GM12892 (cell line): Measurements from ENCODE around the gene ARL6IP5.

Source experiments
- POLR2A ChIP-seq: IDR thresholded peaks from 2 replicates; pipeline ENCODE4 v1.6.1; 2011; ENCODE audit warnings: low read depth, low read length, control low read depth
- POLR2AphosphoS5 ChIP-seq: IDR thresholded peaks from 2 replicates; pipeline ENCODE4 v1.6.1; 2011; ENCODE audit warnings: low read depth, low read length, control low read depth

GRCh38 chr3:69081583-69082262, 3.0 kb upstream of the ARL6IP5 start:
- TF ChIP-seq POLR2AphosphoS5 = no peak
- TF ChIP-seq POLR2A = no peak
